WTC11 (cell line): ENCODE results near the gene TRMT10C. TPM values are rescaled to one million over a fixed set of nuclear protein-coding genes. Genes with fewer than 3 reads are reported as not detected.

Source experiments
- ATAC-seq: fragments of 200-7000 bp; cut with Tn5 transposase; 2 replicates; pipeline ENCODE4 v1.10.0; 2021; ENCODE audit warnings: mild to moderate bottlenecking, moderate library complexity
- CTCF ChIA-PET: fragments of 300-600 bp; sonication (Branson Sonifier 250); formaldehyde crosslinking; loops from one replicate; lab custom pipeline; 2021; ENCODE audit warnings: antibody characterized with exemption; lab: Charles Lee
- POLR2A ChIA-PET: fragments of 350-600 bp; sonication (Branson Sonifier 250); formaldehyde crosslinking; loops from one replicate; lab custom pipeline; 2021; ENCODE audit warnings: antibody characterized with exemption; lab: Charles Lee
- DNase-seq: peaks from one replicate; pipeline ENCODE4 v3.0.0; 2021; ENCODE audit warnings: low spot score
- H3K27ac Mint-ChIP-seq: 2 replicates; pipeline ENCODE4 v1.8.0; 2021; ENCODE audit warnings: mixed read lengths
- H3K27me3 Mint-ChIP-seq: 2 replicates; pipeline ENCODE4 v1.8.0; 2021; ENCODE audit warnings: low read depth, mild to moderate bottlenecking, moderate library complexity, mixed read lengths
- H3K36me3 Mint-ChIP-seq: 2 replicates; pipeline ENCODE4 v1.8.0; 2021; ENCODE audit warnings: mixed read lengths
- H3K4me1 Mint-ChIP-seq: 2 replicates; pipeline ENCODE4 v1.8.0; 2022; ENCODE audit warnings: mixed read lengths
- H3K4me3 Mint-ChIP-seq: 2 replicates; pipeline ENCODE4 v1.8.0; 2021; ENCODE audit warnings: mild to moderate bottlenecking, moderate library complexity, mixed read lengths
- H3K9me3 Mint-ChIP-seq: 2 replicates; pipeline ENCODE4 v1.8.0; 2021; ENCODE audit warnings: mixed read lengths
- ATF2 ChIP-seq: sonication (generic); formaldehyde crosslinking; IDR thresholded peaks from 2 replicates; pipeline ENCODE4 v1.8.1; 2022; ENCODE audit warnings: low read depth, missing genetic modification reagents, borderline replicate concordance
- E2F4 ChIP-seq: sonication (generic); formaldehyde crosslinking; IDR thresholded peaks from 2 replicates; pipeline ENCODE4 v1.8.1; 2022; ENCODE audit warnings: low read depth, mild to moderate bottlenecking, moderate library complexity, missing genetic modification reagents, borderline replicate concordance
- ESRRA ChIP-seq: sonication (generic); formaldehyde crosslinking; IDR thresholded peaks from 2 replicates; pipeline ENCODE4 v1.8.1; 2022; ENCODE audit warnings: mild to moderate bottlenecking, missing genetic modification reagents, borderline replicate concordance
- MXD4 ChIP-seq: fragments of 250-450 bp; sonication (Bioruptor Pico); IDR thresholded peaks from 2 replicates; pipeline ENCODE4 v1.8.0; 2021; ENCODE audit warnings: mild to moderate bottlenecking, moderate library complexity, borderline replicate concordance
- TEAD4 ChIP-seq: sonication (generic); formaldehyde crosslinking; IDR thresholded peaks from 2 replicates; pipeline ENCODE4 v1.8.0; 2022; ENCODE audit warnings: mild to moderate bottlenecking, missing genetic modification reagents
- ZNF416 ChIP-seq: fragments of 250-450 bp; sonication (Bioruptor Pico); IDR thresholded peaks from 2 replicates; pipeline ENCODE4 v1.9.0; 2021; ENCODE audit warnings: mild to moderate bottlenecking, inconsistent platforms
- ZNF532 ChIP-seq: fragments of 250-450 bp; sonication (Bioruptor Pico); IDR thresholded peaks from 2 replicates; pipeline ENCODE4 v1.9.0; 2021; ENCODE audit warnings: mild to moderate bottlenecking, borderline replicate concordance
- total RNA-seq: library from RNA; stranded (reverse); gene quantifications from 3 replicates; pipeline ENCODE4 v1.2.3, GENCODE V29; 2021
- TF ChIP-seq, protein P1 (sequence below): sonication (generic); formaldehyde crosslinking; IDR thresholded peaks from 2 replicates; pipeline ENCODE4 v1.8.0; 2022; ENCODE audit warnings: mild to moderate bottlenecking, missing genetic modification reagents
- TF ChIP-seq, protein P2 (sequence below): fragments of 250-450 bp; sonication (Bioruptor Pico); IDR thresholded peaks from 2 replicates; pipeline ENCODE4 v2.1.2; 2022; ENCODE audit warnings: mild to moderate bottlenecking, moderate library complexity
- TF ChIP-seq, protein P3 (sequence below): sonication (generic); formaldehyde crosslinking; IDR thresholded peaks from 2 replicates; pipeline ENCODE4 v1.8.0; 2022; ENCODE audit warnings: missing genetic modification reagents

TRMT10C gene
- total RNA-seq, 1 experiment from 2014 or later, result 41.7 TPM

DNA sequence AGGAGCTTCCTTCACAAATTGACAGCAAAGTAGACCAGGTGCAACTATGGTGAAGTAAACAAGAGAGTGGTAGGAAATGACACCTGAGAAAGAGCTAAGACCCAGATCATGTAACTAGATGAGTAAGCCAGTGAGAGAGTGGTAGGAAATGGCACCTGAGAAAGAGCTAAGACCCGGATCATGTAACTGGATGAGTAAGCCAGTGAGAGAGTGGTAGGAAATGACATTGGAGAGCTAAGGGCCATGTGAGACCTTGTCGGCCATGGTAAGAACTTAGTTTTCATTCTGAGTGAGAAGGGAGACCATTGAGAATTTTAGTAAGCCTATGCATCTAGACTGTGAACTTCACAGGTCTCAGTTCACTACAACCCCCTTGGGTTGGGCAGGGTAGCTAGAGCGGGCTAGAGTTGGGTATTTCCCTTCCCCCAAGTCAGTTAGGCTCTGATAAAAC is 43.2 kb upstream of the TRMT10C start:
- H3K27ac Mint-ChIP-seq, result no peak overlapping the region
- POLR2A ChIA-PET, result interaction anchor here (1.3 kb wide), 1 partner anchor 12 kb away, joined by 4 read pairs; no protein-coding TSS in a partner anchor

GRCh38 chr3:101519685-101520365 is 41.8 kb upstream of the TRMT10C start:
- Mint-ChIP-seq H3K4me1 (peaks cover 25% of the 10 kb centered on the region), H3K9me3 (peaks cover 10% of the 10 kb centered on the region), H3K27ac (no peak overlapping the region), H3K36me3 (peaks cover 6% of the 10 kb centered on the region), H3K4me3 (no peak overlapping the region), H3K27me3 (peaks cover 3% of the 10 kb centered on the region; the same call in 1 of the 2 replicates)
- ATAC-seq (no peak), DNase-seq (no peak)
- CTCF ChIA-PET, result no interaction called here
- POLR2A ChIA-PET, result no interaction called here
- TF ChIP-seq ZNF416 (CRISPR knock-in tag) (no peak), E2F4 (CRISPR knock-in tag) (no peak), MXD4 (CRISPR knock-in tag) (no peak), ZNF532 (CRISPR knock-in tag) (no peak), ESRRA (CRISPR knock-in tag) (no peak), ATF2 (CRISPR knock-in tag) (no peak)
- TF ChIP-seq, protein P1, sequence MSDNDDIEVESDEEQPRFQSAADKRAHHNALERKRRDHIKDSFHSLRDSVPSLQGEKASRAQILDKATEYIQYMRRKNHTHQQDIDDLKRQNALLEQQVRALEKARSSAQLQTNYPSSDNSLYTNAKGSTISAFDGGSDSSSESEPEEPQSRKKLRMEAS (CRISPR knock-in tag), result no peak
- TF ChIP-seq, protein P2, sequence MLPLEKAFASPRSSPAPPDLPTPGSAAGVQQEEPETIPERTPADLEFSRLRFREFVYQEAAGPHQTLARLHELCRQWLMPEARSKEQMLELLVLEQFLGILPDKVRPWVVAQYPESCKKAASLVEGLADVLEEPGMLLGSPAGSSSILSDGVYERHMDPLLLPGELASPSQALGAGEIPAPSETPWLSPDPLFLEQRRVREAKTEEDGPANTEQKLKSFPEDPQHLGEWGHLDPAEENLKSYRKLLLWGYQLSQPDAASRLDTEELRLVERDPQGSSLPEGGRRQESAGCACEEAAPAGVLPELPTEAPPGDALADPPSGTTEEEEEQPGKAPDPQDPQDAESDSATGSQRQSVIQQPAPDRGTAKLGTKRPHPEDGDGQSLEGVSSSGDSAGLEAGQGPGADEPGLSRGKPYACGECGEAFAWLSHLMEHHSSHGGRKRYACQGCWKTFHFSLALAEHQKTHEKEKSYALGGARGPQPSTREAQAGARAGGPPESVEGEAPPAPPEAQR, result no peak
- TF ChIP-seq, protein P3, sequence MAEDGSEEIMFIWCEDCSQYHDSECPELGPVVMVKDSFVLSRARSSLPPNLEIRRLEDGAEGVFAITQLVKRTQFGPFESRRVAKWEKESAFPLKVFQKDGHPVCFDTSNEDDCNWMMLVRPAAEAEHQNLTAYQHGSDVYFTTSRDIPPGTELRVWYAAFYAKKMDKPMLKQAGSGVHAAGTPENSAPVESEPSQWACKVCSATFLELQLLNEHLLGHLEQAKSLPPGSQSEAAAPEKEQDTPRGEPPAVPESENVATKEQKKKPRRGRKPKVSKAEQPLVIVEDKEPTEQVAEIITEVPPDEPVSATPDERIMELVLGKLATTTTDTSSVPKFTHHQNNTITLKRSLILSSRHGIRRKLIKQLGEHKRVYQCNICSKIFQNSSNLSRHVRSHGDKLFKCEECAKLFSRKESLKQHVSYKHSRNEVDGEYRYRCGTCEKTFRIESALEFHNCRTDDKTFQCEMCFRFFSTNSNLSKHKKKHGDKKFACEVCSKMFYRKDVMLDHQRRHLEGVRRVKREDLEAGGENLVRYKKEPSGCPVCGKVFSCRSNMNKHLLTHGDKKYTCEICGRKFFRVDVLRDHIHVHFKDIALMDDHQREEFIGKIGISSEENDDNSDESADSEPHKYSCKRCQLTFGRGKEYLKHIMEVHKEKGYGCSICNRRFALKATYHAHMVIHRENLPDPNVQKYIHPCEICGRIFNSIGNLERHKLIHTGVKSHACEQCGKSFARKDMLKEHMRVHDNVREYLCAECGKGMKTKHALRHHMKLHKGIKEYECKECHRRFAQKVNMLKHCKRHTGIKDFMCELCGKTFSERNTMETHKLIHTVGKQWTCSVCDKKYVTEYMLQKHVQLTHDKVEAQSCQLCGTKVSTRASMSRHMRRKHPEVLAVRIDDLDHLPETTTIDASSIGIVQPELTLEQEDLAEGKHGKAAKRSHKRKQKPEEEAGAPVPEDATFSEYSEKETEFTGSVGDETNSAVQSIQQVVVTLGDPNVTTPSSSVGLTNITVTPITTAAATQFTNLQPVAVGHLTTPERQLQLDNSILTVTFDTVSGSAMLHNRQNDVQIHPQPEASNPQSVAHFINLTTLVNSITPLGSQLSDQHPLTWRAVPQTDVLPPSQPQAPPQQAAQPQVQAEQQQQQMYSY, result no peak

More for the DNA sequence above, 43.2 kb upstream of the TRMT10C start:
- TF ChIP-seq, protein P3, result peak; percentile 79
- TF ChIP-seq TEAD4, result no peak
- Mint-ChIP-seq H3K4me1 (peaks cover 26% of the 10 kb centered on the region), H3K9me3 (peaks cover 3% of the 10 kb centered on the region; the same call in 1 of the 2 replicates), H3K27me3 (peaks cover 3% of the 10 kb centered on the region; the same call in 1 of the 2 replicates), H3K4me3 (no peak overlapping the region), H3K36me3 (no peaks in the 10 kb centered on the region)
- ATAC-seq (peak; percentile 58), DNase-seq (no peak)
- CTCF ChIA-PET, result no interaction called here
